NT2/D1 (cell line): ENCODE measurements around the gene MUC5AC.

Source experiments
- SUZ12 ChIP-seq: IDR thresholded peaks from 2 replicates; pipeline ENCODE4 v1.6.1; 2011; ENCODE audit not compliant: insufficient read length, insufficient read depth; ENCODE audit errors: extremely low read depth
- YY1 ChIP-seq: IDR thresholded peaks from 2 replicates; pipeline ENCODE4 v1.6.1; 2011; ENCODE audit not compliant: insufficient read length, insufficient read depth
- ZNF274 ChIP-seq: IDR thresholded peaks from 2 replicates; pipeline ENCODE4 v1.6.1; 2011; ENCODE audit warnings: mild to moderate bottlenecking, low read depth, low read length

DNA sequence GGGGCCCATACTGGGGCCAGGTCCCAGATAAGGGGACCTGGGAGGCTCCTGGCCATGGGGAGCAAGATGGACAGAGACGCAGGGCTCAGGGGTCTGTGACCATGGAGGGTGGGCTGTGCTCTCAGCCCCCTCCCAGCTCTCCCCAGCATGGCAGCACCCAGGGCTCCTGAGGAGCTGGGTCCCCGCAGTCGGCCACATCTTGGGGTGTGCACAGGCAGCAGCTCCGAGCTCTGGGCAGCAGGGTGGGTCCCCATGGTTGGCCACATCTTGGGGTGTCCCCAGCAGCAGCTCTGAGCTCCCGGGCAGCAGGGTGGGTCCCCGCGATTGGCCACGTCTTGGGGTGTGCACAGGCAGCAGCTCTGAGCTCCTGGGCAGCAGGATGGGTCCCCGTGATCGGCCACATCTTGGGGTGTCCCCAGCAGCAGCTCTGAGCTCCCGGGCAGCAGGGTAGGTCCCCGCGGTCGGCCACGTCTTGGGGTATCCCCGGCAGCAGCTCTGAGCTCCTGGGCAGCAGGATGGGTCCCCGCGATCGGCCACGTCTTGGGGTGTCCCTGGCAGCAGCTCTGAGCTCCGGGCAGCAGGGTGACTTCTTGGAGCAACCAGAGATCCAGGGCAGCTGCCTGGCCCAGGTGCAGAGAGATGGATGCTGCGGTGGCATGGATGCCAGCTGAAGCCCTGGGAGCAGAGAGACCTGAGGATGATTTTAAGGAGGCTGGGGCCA, 46.8 kb downstream of the MUC5AC start:
- TF ChIP-seq YY1 (no peak), ZNF274 (no peak), SUZ12 (no peak)
